ENCODE results near the gene R3HDML. TPM values are rescaled to one million over a fixed set of nuclear protein-coding genes. Genes with fewer than 3 reads are reported as not detected.

R3HDML gene
- total and polyA plus RNA-seq, 9 donors = not detected

GRCh38 chr20:44302736-44303135 is 34.1 kb upstream of the R3HDML start:
- no peak for DNase-seq
- no peak overlapping the region for H3K4me3 ChIP-seq (ENCODE audit: low read length)
- H3K4me1 ChIP-seq (ENCODE audit: control insufficient read depth, insufficient read depth, low read length) = no peaks in the 10 kb centered on the region
- H3K27ac ChIP-seq (ENCODE audit: low read length) = no peak overlapping the region
- no peaks in the 10 kb centered on the region for H3K27me3 ChIP-seq (ENCODE audit: control insufficient read depth, insufficient read depth, low read length)
- no peaks in the 10 kb centered on the region for H3K9me3 ChIP-seq (replicated peaks; ENCODE audit: control insufficient read depth, low read depth, low read length)
- no peaks in the 10 kb centered on the region for H3K36me3 ChIP-seq (ENCODE audit: control insufficient read depth, insufficient read depth, low read length)
- 83% methylated on average over 1 of the region's 8 CpGs for WGBS (ENCODE audit: insufficient coverage)

DNA sequence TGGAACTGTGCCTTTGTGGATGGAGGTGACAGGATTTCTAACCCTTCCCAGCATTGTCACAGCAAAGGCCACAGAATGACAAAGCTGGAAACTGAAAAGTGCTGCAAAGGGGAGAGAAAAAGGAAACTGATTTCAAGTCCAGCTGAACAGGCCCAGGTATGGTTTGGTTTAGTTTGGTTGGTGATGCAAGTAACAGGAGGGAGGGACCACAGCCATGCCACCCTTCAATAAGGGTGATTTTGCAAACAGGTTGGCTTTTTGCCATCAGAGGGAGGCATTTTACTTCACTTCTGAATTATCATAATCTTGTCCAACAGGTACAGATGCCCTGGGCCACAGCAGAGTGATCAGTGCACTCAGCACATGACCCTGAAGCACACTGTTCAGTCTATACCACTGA is 32.5 kb upstream of the R3HDML start:
- H3K27ac ChIP-seq (ENCODE audit: low read length) = no peak overlapping the region

DNA sequence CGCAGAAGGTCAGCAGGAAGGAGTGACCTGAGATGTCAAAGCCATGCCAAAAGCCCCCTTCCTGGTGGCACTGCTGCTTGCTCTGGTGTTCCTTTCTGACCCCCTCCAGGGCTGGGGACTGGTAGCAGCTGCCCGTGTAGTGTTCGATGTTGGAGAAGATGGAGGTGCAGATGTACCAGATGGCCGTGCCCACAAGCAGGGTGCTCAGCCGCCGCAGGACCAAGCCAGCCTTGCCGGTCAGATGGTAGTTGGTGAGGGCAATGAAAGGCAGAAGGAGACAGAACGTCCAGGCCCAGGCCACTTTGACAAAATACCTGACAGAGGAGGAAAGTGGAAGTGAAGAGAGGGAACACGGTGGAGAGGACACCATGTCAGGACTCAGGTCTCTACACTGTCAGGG is 29.9 kb upstream of the R3HDML start:
- WGBS (ENCODE audit: insufficient coverage) = 82% methylated on average over 5 of the region's 9 CpGs
- Histone ChIP-seq H3K27ac (ENCODE audit: low read length) (no peak overlapping the region), H3K4me3 (ENCODE audit: low read length) (no peak overlapping the region), H3K36me3 (ENCODE audit: control insufficient read depth, insufficient read depth, low read length) (no peaks in the 10 kb centered on the region), H3K9me3 (replicated peaks; ENCODE audit: control insufficient read depth, low read depth, low read length) (no peaks in the 10 kb centered on the region), H3K27me3 (ENCODE audit: control insufficient read depth, insufficient read depth, low read length) (no peaks in the 10 kb centered on the region), H3K4me1 (ENCODE audit: control insufficient read depth, insufficient read depth, low read length) (peaks cover 13% of the 10 kb centered on the region)
- no peak for DNase-seq

More for the DNA sequence above, 32.5 kb upstream of the R3HDML start:
- no peaks in the 10 kb centered on the region for H3K27me3 ChIP-seq (ENCODE audit: control insufficient read depth, insufficient read depth, low read length)
- H3K4me3 ChIP-seq (ENCODE audit: low read length) = no peak overlapping the region
- H3K9me3 ChIP-seq (replicated peaks; ENCODE audit: control insufficient read depth, low read depth, low read length) = no peaks in the 10 kb centered on the region
- H3K4me1 ChIP-seq (ENCODE audit: control insufficient read depth, insufficient read depth, low read length) = no peaks in the 10 kb centered on the region
- no peak for DNase-seq
- H3K36me3 ChIP-seq (ENCODE audit: control insufficient read depth, insufficient read depth, low read length) = no peaks in the 10 kb centered on the region

GRCh38 chr20:44309763-44310663 is 26.8 kb upstream of the R3HDML start:
- peaks cover 13% of the 10 kb centered on the region for H3K4me1 ChIP-seq (ENCODE audit: control insufficient read depth, insufficient read depth, low read length)
- H3K27me3 ChIP-seq (ENCODE audit: control insufficient read depth, insufficient read depth, low read length) = no peaks in the 10 kb centered on the region
- peak; percentile 48 for DNase-seq
- H3K9me3 ChIP-seq (replicated peaks; ENCODE audit: control insufficient read depth, low read depth, low read length) = no peaks in the 10 kb centered on the region
- peak overlapping the region; percentile 85 for H3K4me3 ChIP-seq (ENCODE audit: low read length)
- H3K27ac ChIP-seq (ENCODE audit: low read length) = peak overlapping the region; percentile 67
- no peaks in the 10 kb centered on the region for H3K36me3 ChIP-seq (ENCODE audit: control insufficient read depth, insufficient read depth, low read length)
- WGBS (ENCODE audit: insufficient coverage) = 9% methylated on average over 10 of the region's 17 CpGs

DNA sequence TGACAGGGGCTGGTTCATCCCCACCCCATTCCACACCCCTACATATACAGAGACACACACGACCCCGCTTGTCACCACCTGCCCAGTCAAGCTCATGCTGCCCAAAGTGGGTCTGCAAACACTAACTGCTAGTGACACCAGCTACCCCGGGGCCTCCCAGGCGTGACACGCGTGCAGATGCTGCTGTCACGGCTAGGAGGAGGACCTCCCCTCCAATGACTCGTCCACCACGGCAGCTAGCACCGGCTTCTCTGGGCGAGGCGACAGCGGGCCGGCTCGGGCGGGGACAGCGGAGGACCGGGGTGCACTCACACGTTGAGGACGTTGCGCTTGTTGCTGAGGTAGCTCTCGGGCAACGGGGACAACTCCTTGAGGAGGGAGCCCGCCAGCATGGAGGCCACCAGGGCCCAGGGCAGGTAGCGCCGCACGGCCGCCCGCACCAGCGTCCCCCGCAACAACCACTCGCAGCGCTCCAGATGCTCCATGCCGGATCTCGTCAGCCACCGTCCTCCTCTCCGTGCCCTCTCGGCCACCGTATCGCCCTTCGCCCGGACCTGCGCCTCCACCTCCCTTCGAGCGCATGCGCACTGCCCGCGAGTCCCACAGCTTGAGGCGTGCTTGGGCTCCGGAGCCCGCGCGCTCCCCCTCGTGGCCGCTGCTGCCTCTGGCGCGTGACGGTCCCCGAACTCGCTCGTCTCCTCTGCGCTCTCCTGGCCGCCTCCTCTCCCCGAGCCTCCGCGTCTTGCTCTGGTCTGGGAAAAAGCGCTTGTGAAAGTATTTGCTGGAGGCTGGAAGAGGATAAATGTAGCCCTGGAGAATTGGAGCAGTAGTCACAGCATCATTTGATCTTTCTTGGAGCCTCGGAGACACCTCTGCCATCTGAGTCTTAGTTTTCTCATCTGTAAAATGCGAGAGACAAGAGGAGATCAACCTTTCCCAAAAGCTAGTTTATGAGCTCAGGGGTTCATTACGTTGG is 25.9 kb upstream of the R3HDML start, which contains the start of gene FITM2:
Gene FITM2, minus strand, starts transcription at position 539 of the 976 bp plus-strand sequence. Its CDS starts 54 bp downstream, at position 485.
- Histone ChIP-seq H3K27ac (ENCODE audit: low read length) (peak within 1 kb of the TSS; percentile 67), H3K36me3 (ENCODE audit: control insufficient read depth, insufficient read depth, low read length) (no peaks in the 10 kb centered on the region), H3K4me1 (ENCODE audit: control insufficient read depth, insufficient read depth, low read length) (peaks cover 13% of the 10 kb centered on the region), H3K27me3 (ENCODE audit: control insufficient read depth, insufficient read depth, low read length) (no peaks in the 10 kb centered on the region), H3K4me3 (ENCODE audit: low read length) (peak within 1 kb of the TSS; percentile 85), H3K9me3 (replicated peaks; ENCODE audit: control insufficient read depth, low read depth, low read length) (no peaks in the 10 kb centered on the region)
- WGBS (ENCODE audit: insufficient coverage) = under 1% methylated on average over 58 of the region's 70 CpGs
- peak; percentile 99 for DNase-seq

DNA sequence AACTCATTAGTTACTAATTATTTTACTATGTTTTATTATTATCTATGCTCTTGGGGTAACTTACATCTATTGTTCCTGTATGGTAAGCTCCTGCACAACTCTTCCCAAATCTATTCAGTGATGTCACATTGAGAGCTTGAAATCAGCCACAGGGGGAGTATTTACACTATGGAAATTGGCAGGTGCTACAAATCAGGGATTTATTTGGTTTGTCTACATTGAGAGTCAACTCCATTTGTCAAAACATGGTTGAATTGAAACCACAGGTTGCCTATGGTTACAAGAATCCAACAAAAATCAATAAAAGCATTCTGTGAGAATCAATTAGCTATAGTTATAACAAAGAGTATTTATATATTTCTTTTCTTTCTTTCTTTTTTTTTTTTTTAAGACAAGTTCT is 22.0 kb upstream of the R3HDML start:
- no peak for DNase-seq
- Histone ChIP-seq H3K27ac (ENCODE audit: low read length) (no peak overlapping the region), H3K4me1 (ENCODE audit: control insufficient read depth, insufficient read depth, low read length) (peaks cover 8% of the 10 kb centered on the region), H3K36me3 (ENCODE audit: control insufficient read depth, insufficient read depth, low read length) (no peaks in the 10 kb centered on the region), H3K27me3 (ENCODE audit: control insufficient read depth, insufficient read depth, low read length) (no peaks in the 10 kb centered on the region), H3K4me3 (ENCODE audit: low read length) (no peak overlapping the region), H3K9me3 (replicated peaks; ENCODE audit: control insufficient read depth, low read depth, low read length) (no peaks in the 10 kb centered on the region)

GRCh38 chr20:44319839-44320422 is 16.9 kb upstream of the R3HDML start:
- H3K4me3 ChIP-seq (ENCODE audit: low read length) = no peak overlapping the region
- no peaks in the 10 kb centered on the region for H3K9me3 ChIP-seq (replicated peaks; ENCODE audit: control insufficient read depth, low read depth, low read length)
- no CpG with 5 or more reads among the region's 2 CpGs for WGBS (ENCODE audit: insufficient coverage)
- DNase-seq = no peak
- no peaks in the 10 kb centered on the region for H3K4me1 ChIP-seq (ENCODE audit: control insufficient read depth, insufficient read depth, low read length)
- H3K27ac ChIP-seq (ENCODE audit: low read length) = no peak overlapping the region
- no peaks in the 10 kb centered on the region for H3K36me3 ChIP-seq (ENCODE audit: control insufficient read depth, insufficient read depth, low read length)
- H3K27me3 ChIP-seq (ENCODE audit: control insufficient read depth, insufficient read depth, low read length) = no peaks in the 10 kb centered on the region

DNA sequence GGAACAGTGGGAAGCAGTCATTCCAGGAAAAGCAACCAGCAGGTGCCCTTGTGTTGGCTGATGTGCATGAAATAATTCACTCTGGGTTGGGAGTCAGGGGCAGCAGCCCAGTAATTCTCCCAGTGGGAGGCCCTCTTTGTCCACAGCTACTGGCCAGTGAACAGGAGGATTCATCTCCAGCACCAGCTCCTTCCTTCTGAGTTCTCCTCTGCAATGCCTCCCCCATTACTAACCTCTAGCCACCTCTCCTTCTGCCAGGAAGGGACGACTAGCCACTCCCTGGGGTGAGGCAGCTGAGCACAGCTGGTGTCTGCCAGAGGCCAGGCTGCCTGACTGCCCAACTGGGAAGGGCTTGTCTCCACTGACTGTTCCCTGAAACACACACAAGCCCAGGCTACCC is 12.5 kb upstream of the R3HDML start:
- peaks cover 8% of the 10 kb centered on the region for H3K4me1 ChIP-seq (ENCODE audit: control insufficient read depth, insufficient read depth, low read length)
- no peak for DNase-seq
- H3K27me3 ChIP-seq (ENCODE audit: control insufficient read depth, insufficient read depth, low read length) = no peaks in the 10 kb centered on the region
- H3K4me3 ChIP-seq (ENCODE audit: low read length) = no peak overlapping the region
- 29% methylated on average over 1 of the region's 1 CpG for WGBS (ENCODE audit: insufficient coverage)
- no peaks in the 10 kb centered on the region for H3K36me3 ChIP-seq (ENCODE audit: control insufficient read depth, insufficient read depth, low read length)
- no peaks in the 10 kb centered on the region for H3K9me3 ChIP-seq (replicated peaks; ENCODE audit: control insufficient read depth, low read depth, low read length)
- no peak overlapping the region for H3K27ac ChIP-seq (ENCODE audit: low read length)

GRCh38 chr20:44326391-44327159 is 10.3 kb upstream of the R3HDML start:
- Histone ChIP-seq H3K27me3 (ENCODE audit: control insufficient read depth, insufficient read depth, low read length) (no peaks in the 10 kb centered on the region), H3K36me3 (ENCODE audit: control insufficient read depth, insufficient read depth, low read length) (no peaks in the 10 kb centered on the region), H3K4me1 (ENCODE audit: control insufficient read depth, insufficient read depth, low read length) (peaks cover 8% of the 10 kb centered on the region), H3K27ac (ENCODE audit: low read length) (no peak overlapping the region), H3K9me3 (replicated peaks; ENCODE audit: control insufficient read depth, low read depth, low read length) (no peaks in the 10 kb centered on the region), H3K4me3 (ENCODE audit: low read length) (no peak overlapping the region)
- DNase-seq = no peak
- WGBS (ENCODE audit: insufficient coverage) = 2% methylated on average over 36 of the region's 50 CpGs

Measured in muscle of leg (tissue), 11 donors.